ENCODE measurements around the gene GPBAR1.

DNA sequence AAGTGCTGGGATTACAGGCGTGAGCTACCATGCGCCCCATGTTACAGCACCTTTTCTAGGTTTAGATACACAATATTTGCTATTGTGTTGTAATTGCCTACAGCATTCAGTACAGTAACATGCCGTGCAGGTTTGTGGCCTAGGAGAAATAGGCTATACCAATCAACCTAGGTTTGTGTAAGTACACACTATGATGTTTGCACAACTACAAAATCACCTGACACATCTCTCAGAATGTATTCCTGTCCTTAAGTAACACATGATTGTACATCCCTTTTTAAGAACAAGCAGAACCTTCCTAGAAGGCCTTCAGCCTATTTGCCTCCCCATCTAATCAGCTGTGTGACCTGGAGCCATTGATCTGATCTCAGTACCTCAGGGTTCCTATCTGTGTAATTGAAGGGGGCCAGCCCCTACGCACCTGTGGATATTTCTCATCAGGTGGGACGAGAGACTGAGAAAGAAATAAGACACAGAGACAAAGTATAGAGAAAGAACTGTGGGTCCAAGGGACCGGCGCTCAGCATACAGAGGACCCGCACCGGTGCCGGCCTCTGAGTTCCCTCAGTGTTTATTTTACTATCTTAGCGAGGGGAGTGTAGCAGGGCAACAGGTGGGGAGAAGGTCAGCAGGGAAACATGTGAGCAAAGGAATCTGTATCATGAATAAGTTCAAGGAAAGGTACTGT lies 50.2 kb downstream of the GPBAR1 start:
- TF ChIP-seq, protein P1, sequence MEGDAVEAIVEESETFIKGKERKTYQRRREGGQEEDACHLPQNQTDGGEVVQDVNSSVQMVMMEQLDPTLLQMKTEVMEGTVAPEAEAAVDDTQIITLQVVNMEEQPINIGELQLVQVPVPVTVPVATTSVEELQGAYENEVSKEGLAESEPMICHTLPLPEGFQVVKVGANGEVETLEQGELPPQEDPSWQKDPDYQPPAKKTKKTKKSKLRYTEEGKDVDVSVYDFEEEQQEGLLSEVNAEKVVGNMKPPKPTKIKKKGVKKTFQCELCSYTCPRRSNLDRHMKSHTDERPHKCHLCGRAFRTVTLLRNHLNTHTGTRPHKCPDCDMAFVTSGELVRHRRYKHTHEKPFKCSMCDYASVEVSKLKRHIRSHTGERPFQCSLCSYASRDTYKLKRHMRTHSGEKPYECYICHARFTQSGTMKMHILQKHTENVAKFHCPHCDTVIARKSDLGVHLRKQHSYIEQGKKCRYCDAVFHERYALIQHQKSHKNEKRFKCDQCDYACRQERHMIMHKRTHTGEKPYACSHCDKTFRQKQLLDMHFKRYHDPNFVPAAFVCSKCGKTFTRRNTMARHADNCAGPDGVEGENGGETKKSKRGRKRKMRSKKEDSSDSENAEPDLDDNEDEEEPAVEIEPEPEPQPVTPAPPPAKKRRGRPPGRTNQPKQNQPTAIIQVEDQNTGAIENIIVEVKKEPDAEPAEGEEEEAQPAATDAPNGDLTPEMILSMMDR (IDR thresholded peaks at IDR 0.05), result no peak
- no peak for TF ChIP-seq POLR2A (IDR thresholded peaks at IDR 0.05)

Measured in heart left ventricle (tissue), 13 donors.